Endothelial cell (in vitro differentiated cells): Measurements from ENCODE around the gene UBE2G2. TPM values are rescaled to one million over a fixed set of nuclear protein-coding genes. Genes with fewer than 3 reads are reported as not detected.

Experiments used
- DNase-seq: peaks from one replicate; pipeline ENCODE4 v3.0.0; 2021; ENCODE audit warnings: low spot score
- H3K27ac Mint-ChIP-seq: one replicate; pipeline ENCODE4 v1.8.0; 2021; ENCODE audit warnings: mixed read lengths, inconsistent platforms; ENCODE audit not compliant: unreplicated experiment
- H3K27me3 Mint-ChIP-seq: one replicate; pipeline ENCODE4 v1.8.0; 2021; ENCODE audit warnings: mild to moderate bottlenecking, moderate library complexity, mixed read lengths, inconsistent platforms; ENCODE audit not compliant: unreplicated experiment
- H3K36me3 Mint-ChIP-seq: one replicate; pipeline ENCODE4 v1.8.0; 2021; ENCODE audit warnings: mild to moderate bottlenecking, low read depth, mixed read lengths, inconsistent platforms; ENCODE audit not compliant: unreplicated experiment
- H3K4me1 Mint-ChIP-seq: one replicate; pipeline ENCODE4 v1.8.0; 2021; ENCODE audit warnings: mild to moderate bottlenecking, mixed read lengths, inconsistent platforms; ENCODE audit not compliant: unreplicated experiment
- H3K4me3 Mint-ChIP-seq: one replicate; pipeline ENCODE4 v1.8.0; 2021; ENCODE audit warnings: mild to moderate bottlenecking, mixed read lengths, inconsistent platforms; ENCODE audit not compliant: unreplicated experiment
- H3K9me3 Mint-ChIP-seq: one replicate; pipeline ENCODE4 v1.8.0; 2021; ENCODE audit warnings: mixed read lengths, inconsistent platforms; ENCODE audit not compliant: unreplicated experiment
- CTCF ChIP-seq: fragments of 200-600 bp; sonication (generic); IDR thresholded peaks from one replicate; pipeline ENCODE4 v1.5.0; 2021; ENCODE audit warnings: antibody characterized with exemption; ENCODE audit not compliant: unreplicated experiment
- total RNA-seq: library from RNA; stranded (reverse); fragmentation: NEBNext Ultra II Directional; extraction: Animal tissue kit (Norgen Biotek cat#: 25700); gene quantifications from one replicate; pipeline ENCODE4 v1.2.1, GENCODE V29; 2021; ENCODE audit not compliant: unreplicated experiment

The UBE2G2 gene
- total RNA-seq, 1 donor from 2014 or later = 49.6 TPM

GRCh38 chr21:44737706-44738354 is 63.8 kb downstream of the UBE2G2 start:
- no peaks in the 10 kb centered on the region for H3K4me1 Mint-ChIP-seq
- no peak overlapping the region for H3K4me3 Mint-ChIP-seq
- DNase-seq = no peak
- H3K36me3 Mint-ChIP-seq = peaks cover 17% of the 10 kb centered on the region
- peaks cover 18% of the 10 kb centered on the region for H3K9me3 Mint-ChIP-seq
- no peak for TF ChIP-seq CTCF
- no peak overlapping the region for H3K27ac Mint-ChIP-seq
- peaks cover 13% of the 10 kb centered on the region for H3K27me3 Mint-ChIP-seq

GRCh38 chr21:44736291-44737004 is 65.2 kb downstream of the UBE2G2 start:
- H3K27ac Mint-ChIP-seq = no peak overlapping the region
- no peak for DNase-seq

GRCh38 chr21:44735821-44736220 is 65.8 kb downstream of the UBE2G2 start:
- H3K36me3 Mint-ChIP-seq = peaks cover 23% of the 10 kb centered on the region
- no peak overlapping the region for H3K4me3 Mint-ChIP-seq
- no peak for TF ChIP-seq CTCF
- H3K4me1 Mint-ChIP-seq = no peaks in the 10 kb centered on the region
- H3K27me3 Mint-ChIP-seq = peaks cover 13% of the 10 kb centered on the region
- no peak for DNase-seq
- H3K27ac Mint-ChIP-seq = no peak overlapping the region
- peaks cover 18% of the 10 kb centered on the region for H3K9me3 Mint-ChIP-seq

More at GRCh38 chr21:44736291-44737004, 65.2 kb downstream of the UBE2G2 start:
- H3K27me3 Mint-ChIP-seq = peaks cover 13% of the 10 kb centered on the region
- H3K36me3 Mint-ChIP-seq = peaks cover 21% of the 10 kb centered on the region
- H3K4me3 Mint-ChIP-seq = no peak overlapping the region
- H3K9me3 Mint-ChIP-seq = peaks cover 18% of the 10 kb centered on the region
- no peak for TF ChIP-seq CTCF
- no peaks in the 10 kb centered on the region for H3K4me1 Mint-ChIP-seq

GRCh38 chr21:44734841-44735240 is 66.8 kb downstream of the UBE2G2 start:
- DNase-seq = no peak
- no peak overlapping the region for H3K27ac Mint-ChIP-seq
- no peak overlapping the region for H3K4me3 Mint-ChIP-seq

More at GRCh38 chr21:44734841-44735240, 66.8 kb downstream of the UBE2G2 start:
- Mint-ChIP-seq H3K36me3 (peaks cover 24% of the 10 kb centered on the region), H3K9me3 (peaks cover 18% of the 10 kb centered on the region), H3K27me3 (peaks cover 13% of the 10 kb centered on the region), H3K4me1 (no peaks in the 10 kb centered on the region)
- no peak for TF ChIP-seq CTCF
